Keratinocyte (primary cell): ENCODE results near the gene CLDN1. TPM values are rescaled to one million over a fixed set of nuclear protein-coding genes. Genes with fewer than 3 reads are reported as not detected.

Experiments used
- DNase-seq: peaks from one replicate; pipeline ENCODE4 v3.0.0-alpha.2; 2011; ENCODE audit warnings: low read depth, missing footprints, low spot score
- FAIRE-seq: peaks from 2 replicates; lab custom pipeline; 2011; peaks lifted over from hg19 to GRCh38; lab: Jason Lieb, UNC
- H2AFZ ChIP-seq: 2 replicates; pipeline ENCODE4 v1.6.0; 2012; ENCODE audit warnings: low read length, control low read depth, inconsistent platforms; ENCODE audit not compliant: control insufficient read depth
- H3K27ac ChIP-seq: 2 replicates; pipeline ENCODE4 v1.5.1; 2011; ENCODE audit warnings: low read length; ENCODE audit not compliant: control insufficient read depth, insufficient read depth
- H3K27me3 ChIP-seq: 3 replicates; pipeline ENCODE4 v1.6.0; 2011; ENCODE audit warnings: low read length; ENCODE audit not compliant: control insufficient read depth, insufficient read depth; ENCODE audit errors: extremely low read depth
- H3K36me3 ChIP-seq, 2 experiments: 2 replicates in 1 of 2; 3 replicates in 1 of 2; pipeline ENCODE4 v1.5.1; 2011; ENCODE audit warnings: low read length in 2 of 2, mild to moderate bottlenecking in 1 of 2; ENCODE audit not compliant: control insufficient read depth in 2 of 2, insufficient read depth in 2 of 2; ENCODE audit errors: extremely low read depth in 1 of 2
- H3K4me1 ChIP-seq: 3 replicates; pipeline ENCODE4 v1.5.1; 2011; ENCODE audit warnings: low read length; ENCODE audit not compliant: control insufficient read depth, insufficient read depth; ENCODE audit errors: extremely low read depth
- H3K4me2 ChIP-seq: 3 replicates; pipeline ENCODE4 v1.6.0; 2011; ENCODE audit warnings: low read depth, low read length; ENCODE audit not compliant: control insufficient read depth, insufficient read depth; ENCODE audit errors: extremely low read depth
- H3K4me3 ChIP-seq, 3 experiments: fragments of 200-600 bp in 1 of 3; sonication (generic) in 1 of 3; 2 replicates in 2 of 3; 3 replicates in 1 of 3; pipeline ENCODE4 v1.5.1; 2011 to 2016; ENCODE audit warnings: low read length in 3 of 3, mild to moderate bottlenecking in 3 of 3, control low read depth in 2 of 3, inconsistent platforms in 1 of 3, low read depth in 1 of 3, mixed read lengths in 1 of 3, mixed run types in 1 of 3, moderate library complexity in 1 of 3; ENCODE audit not compliant: control insufficient read depth in 2 of 3, insufficient read depth in 2 of 3; ENCODE audit errors: extremely low read depth in 1 of 3
- H3K79me2 ChIP-seq: 2 replicates; pipeline ENCODE4 v1.6.0; 2012; ENCODE audit warnings: low read length; ENCODE audit not compliant: control insufficient read depth, insufficient read depth
- H3K9ac ChIP-seq: 3 replicates; pipeline ENCODE4 v1.6.0; 2011; ENCODE audit warnings: low read length; ENCODE audit not compliant: control insufficient read depth, insufficient read depth; ENCODE audit errors: extremely low read depth
- H3K9me1 ChIP-seq: 3 replicates; pipeline ENCODE4 v1.6.0; 2011; ENCODE audit warnings: low read length; ENCODE audit not compliant: control insufficient read depth, insufficient read depth; ENCODE audit errors: extremely low read depth
- H3K9me3 ChIP-seq: 2 replicates; pipeline ENCODE4 v1.5.1; 2012; ENCODE audit warnings: low read depth, low read length; ENCODE audit not compliant: control insufficient read depth
- H4K20me1 ChIP-seq: 3 replicates; pipeline ENCODE4 v1.6.0; 2011; ENCODE audit warnings: low read length; ENCODE audit not compliant: control insufficient read depth, insufficient read depth; ENCODE audit errors: extremely low read depth
- CTCF ChIP-seq, 3 experiments: IDR thresholded peaks in 1 of 3; conservative IDR thresholded peaks in 1 of 3; optimal IDR thresholded peaks in 1 of 3; 2 replicates in 2 of 3; 3 replicates in 1 of 3; pipeline versions ENCODE3 to v1.5.1; 2011; ENCODE audit warnings: low read length in 3 of 3, mild to moderate bottlenecking in 3 of 3, moderate library complexity in 2 of 3, control low read depth in 1 of 3, inconsistent platforms in 1 of 3; ENCODE audit not compliant: insufficient read depth in 2 of 3; ENCODE audit errors: extremely low read depth in 1 of 3
- EZH2 ChIP-seq: IDR thresholded peaks from one replicate; pipeline ENCODE4 v1.6.1; 2012; ENCODE audit warnings: inconsistent platforms, mild to moderate bottlenecking, low read length, moderate library complexity
- dilution Hi-C: fragments of 300-500 bp; cut with MboI; formaldehyde crosslinking; loops from one replicate; pipeline ENCODE4 v1.7.0; 2020; ENCODE audit warnings: low sequenced_read_pairs; ENCODE audit not compliant: extremely low pct_ligation_motif_present
- polyA plus RNA-seq, 5 experiments: library from polyadenylated mRNA; depleted of rRNA in 3 of 5; stranded (reverse) in 3 of 5; stranded (forward) in 1 of 5; unstranded in 1 of 5; fragments of >200 nt; gene quantifications; 1 replicate in 1 of 5; 2 replicates in 3 of 5; 3 replicates in 1 of 5; pipeline versions ENCODE4 v1.2.1 to v1.2.3, GENCODE V29; 2011 to 2012; ENCODE audit warnings: missing spikeins in 2 of 5, low read depth in 1 of 5, low replicate concordance in 1 of 5

The CLDN1 gene
- polyA plus RNA-seq, 1 donor (not counting 4 experiments of a cell fraction or from before 2014, with no cell fraction given): 218 TPM

- H3K36me3 ChIP-seq: no peaks in the 10 kb centered on the region
- no peaks in the 10 kb centered on the region for H3K27me3 ChIP-seq
- peak overlapping the region; percentile 71 for H3K4me2 ChIP-seq
- TF ChIP-seq EZH2 (no peak), CTCF (optimal IDR thresholded peaks at IDR 0.05 in 1 of 3, IDR thresholded peaks at IDR 0.05 in 1 of 3, conservative IDR thresholded peaks at IDR 0.05 in 1 of 3; ENCODE audit: extremely low read depth in 1 of 3, insufficient read depth in 2 of 3, low read length in 3 of 3) (no peak)
- dilution Hi-C loops: no loop called here
- no peaks in the 10 kb centered on the region for H4K20me1 ChIP-seq
- no peaks in the 10 kb centered on the region for H3K9me3 ChIP-seq
- peak overlapping the region; percentile 91 for H3K9ac ChIP-seq
- H3K4me1 ChIP-seq: peaks cover 28% of the 10 kb centered on the region
- H2AFZ ChIP-seq: peak overlapping the region; percentile 18
- peak overlapping the region in 2 of 3 experiments; percentile 53 to 64 for H3K4me3 ChIP-seq
- FAIRE-seq (peak; percentile 57), DNase-seq (no peak)
- H3K27ac ChIP-seq: peak overlapping the region; percentile 100
- no peaks in the 10 kb centered on the region for H3K79me2 ChIP-seq
- H3K9me1 ChIP-seq: no peaks in the 10 kb centered on the region
These were observed 23.6 kb upstream of the CLDN1 start for GRCh38 chr3:190345878-190346277.

- Histone ChIP-seq H4K20me1 (no peaks in the 10 kb centered on the region), H3K4me3 (peak overlapping the region in 2 of 3 experiments; percentile 53 to 64), H3K36me3 (no peaks in the 10 kb centered on the region), H3K4me1 (peaks cover 28% of the 10 kb centered on the region), H3K79me2 (no peaks in the 10 kb centered on the region), H3K9me3 (no peaks in the 10 kb centered on the region), H3K9me1 (no peaks in the 10 kb centered on the region), H3K27ac (peak overlapping the region; percentile 100), H3K9ac (peak overlapping the region; percentile 91), H3K4me2 (peak overlapping the region; percentile 71), H2AFZ (no peak overlapping the region), H3K27me3 (no peaks in the 10 kb centered on the region)
- DNase-seq: peak; percentile 69
- TF ChIP-seq CTCF (optimal IDR thresholded peaks at IDR 0.05 in 1 of 3, IDR thresholded peaks at IDR 0.05 in 1 of 3, conservative IDR thresholded peaks at IDR 0.05 in 1 of 3; ENCODE audit: extremely low read depth in 1 of 3, insufficient read depth in 2 of 3, low read length in 3 of 3) (no peak), EZH2 (no peak)
- dilution Hi-C loops: no loop called here
- peak; percentile 89 for FAIRE-seq
These were observed 23.0 kb upstream of the CLDN1 start for GRCh38 chr3:190345027-190345821.
